OCI-LY7 (cell line): ENCODE measurements around the gene TECPR2. TPM values are rescaled to one million over a fixed set of nuclear protein-coding genes. Genes with fewer than 3 reads are reported as not detected.

ENCODE experiments used
- BruUV-seq: library from RNA; stranded (reverse); fragments of 400-500 nt; replicated peaks from 2 replicates; lab custom pipeline; 2021; lab: Mats Ljungman, UMichigan
- CTCF ChIA-PET: fragments of 300-600 bp; sonication (Branson Sonifier 250); formaldehyde crosslinking; loops from one replicate; lab custom pipeline; 2022; ENCODE audit warnings: antibody characterized with exemption; ENCODE audit not compliant: unreplicated experiment; lab: Charles Lee
- POLR2A ChIA-PET: fragments of 300-600 bp; sonication (Branson Sonifier 250); formaldehyde crosslinking; loops from one replicate; lab custom pipeline; 2022; ENCODE audit warnings: antibody characterized with exemption; lab: Charles Lee
- DNase-seq: peaks from one replicate; pipeline ENCODE4 v3.0.0-alpha.2; 2015; ENCODE audit warnings: low spot score
- H2AFZ ChIP-seq: fragments of 200-600 bp; sonication (generic), shearing (Covaris generic); 2 replicates; pipeline ENCODE4 v1.6.1; 2014; ENCODE audit warnings: mild to moderate bottlenecking, antibody characterized with exemption, low read length, moderate library complexity
- H3K27ac ChIP-seq: fragments of 200-600 bp; sonication (generic); 2 replicates; pipeline ENCODE4 v1.5.1; 2014; ENCODE audit warnings: mixed run types, low read depth, mild to moderate bottlenecking, moderate library complexity, low read length, inconsistent platforms; ENCODE audit not compliant: poor library complexity, severe bottlenecking
- H3K36me3 ChIP-seq: fragments of 200-600 bp; sonication (generic); 2 replicates; pipeline ENCODE4 v1.6.1; 2014; ENCODE audit warnings: mild to moderate bottlenecking, antibody characterized with exemption, low read length, moderate library complexity, mixed read lengths; ENCODE audit not compliant: insufficient read depth
- H3K4me1 ChIP-seq: fragments of 200-600 bp; sonication (generic); 2 replicates; pipeline ENCODE4 v1.5.1; 2014; ENCODE audit warnings: mild to moderate bottlenecking, low read length; ENCODE audit not compliant: insufficient read depth, poor library complexity, severe bottlenecking
- H3K4me2 ChIP-seq: fragments of 200-600 bp; sonication (generic); 2 replicates; pipeline ENCODE4 v1.6.1; 2014; ENCODE audit warnings: mild to moderate bottlenecking, low read length
- H3K4me3 ChIP-seq: fragments of 200-600 bp; sonication (generic); 2 replicates; pipeline ENCODE4 v1.5.1; 2014; ENCODE audit warnings: mild to moderate bottlenecking, low read depth, low read length; ENCODE audit not compliant: poor library complexity, severe bottlenecking
- H3K79me2 ChIP-seq: fragments of 200-600 bp; sonication (generic); 2 replicates; pipeline ENCODE4 v1.6.1; 2016; ENCODE audit warnings: low read depth, mild to moderate bottlenecking, low read length, moderate library complexity, mixed read lengths; ENCODE audit not compliant: insufficient read depth
- H3K9me2 ChIP-seq: fragments of 200-600 bp; sonication (generic); 2 replicates; pipeline ENCODE4 v1.6.1; 2016; ENCODE audit warnings: mild to moderate bottlenecking, low read length, mixed read lengths; ENCODE audit not compliant: insufficient read depth
- H3K9me3 ChIP-seq: fragments of 200-600 bp; sonication (generic); 2 replicates; pipeline ENCODE4 v1.6.1; 2014; ENCODE audit warnings: mild to moderate bottlenecking, mixed run types, low read length, mixed read lengths
- H4K20me1 ChIP-seq: fragments of 200-600 bp; sonication (generic); 2 replicates; pipeline ENCODE4 v1.6.1; 2014; ENCODE audit warnings: mild to moderate bottlenecking, antibody characterized with exemption, low read length, moderate library complexity, mixed read lengths; ENCODE audit not compliant: insufficient read depth
- EZH2phosphoT487 ChIP-seq: fragments of 200-600 bp; sonication (generic); IDR thresholded peaks from 2 replicates; pipeline ENCODE4 v1.6.1; 2018; ENCODE audit warnings: low read depth, borderline replicate concordance, mild to moderate bottlenecking, mixed run types, antibody characterized with exemption, low read length, moderate library complexity, mixed read lengths
- intact Hi-C: fragments of 100-400 bp; cut with micrococcal nuclease; formaldehyde crosslinking; loops from one replicate; pipeline ENCODE4 v1.10.0; 2022; ENCODE audit not compliant: unreplicated experiment
- total RNA-seq, 2 experiments: library from RNA; depleted of rRNA in 1 of 2; stranded (reverse); fragments of >200 nt in 1 of 2; shearing (Covaris generic) in 1 of 2; gene quantifications; 2 replicates each; pipeline ENCODE4 v1.2.3, GENCODE V29; 2014 to 2022
- TF ChIP-seq, protein P1 (sequence below): fragments of 200-600 bp; sonication (generic); conservative IDR thresholded peaks from 2 replicates; pipeline ENCODE4 v1.5.1; 2014; ENCODE audit warnings: mild to moderate bottlenecking, antibody characterized with exemption, low read length, moderate library complexity, mixed read lengths

Gene TECPR2
- total RNA-seq, 2 experiments from 2014 or later, result 5.3 to 12.7 TPM

DNA sequence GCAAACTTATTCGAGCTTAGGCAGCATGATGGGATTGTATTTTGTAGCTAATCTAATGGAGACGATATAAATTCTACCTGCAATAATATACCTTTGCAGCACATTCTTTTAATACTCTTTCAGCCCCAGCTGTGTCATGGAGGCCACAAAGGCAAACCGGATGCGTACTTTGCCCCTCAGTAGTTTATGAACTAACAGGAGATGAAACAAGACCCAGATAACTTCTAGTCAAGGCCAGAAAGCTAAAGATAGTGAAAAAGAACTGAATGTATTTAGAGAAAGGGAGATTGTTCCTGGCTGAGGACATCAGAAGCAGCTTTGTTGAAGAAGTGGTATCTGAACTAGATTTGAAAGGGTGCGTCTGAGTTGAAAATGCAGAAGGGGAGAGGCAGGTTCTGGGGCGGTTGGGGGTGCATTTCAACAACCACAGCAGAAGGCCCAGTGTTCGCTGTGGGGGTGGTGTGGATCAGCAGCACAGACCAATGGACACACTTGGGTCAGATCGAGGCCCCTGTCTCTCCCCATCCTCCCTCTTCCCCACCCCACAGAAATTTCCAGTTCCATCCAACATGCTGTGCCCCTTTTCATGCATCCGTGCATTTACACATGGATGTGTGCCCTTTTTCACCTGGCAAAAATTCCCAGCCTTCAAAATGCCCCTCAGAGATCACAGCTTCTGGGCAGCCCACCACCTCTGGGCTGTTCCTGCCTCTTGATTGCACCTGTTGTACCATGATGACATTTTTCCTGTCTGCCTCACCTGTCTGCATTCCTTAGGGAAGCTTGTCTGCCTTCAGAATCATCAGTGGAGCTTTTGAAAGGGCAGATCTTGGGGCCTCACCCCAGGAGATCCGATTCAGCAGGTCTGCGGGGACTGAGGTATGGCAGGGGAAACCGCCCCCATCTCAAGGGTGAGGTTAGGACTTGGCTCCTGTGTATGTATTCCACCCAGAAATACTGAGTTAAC is 41.0 kb upstream of the TECPR2 start:
- Histone ChIP-seq H3K36me3 (peaks cover 28% of the 10 kb centered on the region; the same call in 1 of the 2 replicates), H3K4me2 (no peak overlapping the region; the same call in 1 of the 2 replicates), H2AFZ (no peak overlapping the region), H3K4me1 (peaks cover 37% of the 10 kb centered on the region), H3K27ac (no peak overlapping the region), H3K9me3 (no peaks in the 10 kb centered on the region), H3K9me2 (no peaks in the 10 kb centered on the region), H4K20me1 (no peaks in the 10 kb centered on the region), H3K4me3 (no peak overlapping the region), H3K79me2 (peaks cover 10% of the 10 kb centered on the region; the same call in 1 of the 2 replicates)
- TF ChIP-seq, protein P1, sequence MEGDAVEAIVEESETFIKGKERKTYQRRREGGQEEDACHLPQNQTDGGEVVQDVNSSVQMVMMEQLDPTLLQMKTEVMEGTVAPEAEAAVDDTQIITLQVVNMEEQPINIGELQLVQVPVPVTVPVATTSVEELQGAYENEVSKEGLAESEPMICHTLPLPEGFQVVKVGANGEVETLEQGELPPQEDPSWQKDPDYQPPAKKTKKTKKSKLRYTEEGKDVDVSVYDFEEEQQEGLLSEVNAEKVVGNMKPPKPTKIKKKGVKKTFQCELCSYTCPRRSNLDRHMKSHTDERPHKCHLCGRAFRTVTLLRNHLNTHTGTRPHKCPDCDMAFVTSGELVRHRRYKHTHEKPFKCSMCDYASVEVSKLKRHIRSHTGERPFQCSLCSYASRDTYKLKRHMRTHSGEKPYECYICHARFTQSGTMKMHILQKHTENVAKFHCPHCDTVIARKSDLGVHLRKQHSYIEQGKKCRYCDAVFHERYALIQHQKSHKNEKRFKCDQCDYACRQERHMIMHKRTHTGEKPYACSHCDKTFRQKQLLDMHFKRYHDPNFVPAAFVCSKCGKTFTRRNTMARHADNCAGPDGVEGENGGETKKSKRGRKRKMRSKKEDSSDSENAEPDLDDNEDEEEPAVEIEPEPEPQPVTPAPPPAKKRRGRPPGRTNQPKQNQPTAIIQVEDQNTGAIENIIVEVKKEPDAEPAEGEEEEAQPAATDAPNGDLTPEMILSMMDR, result no peak
- TF ChIP-seq EZH2phosphoT487, result no peak
- no TSS peak for BruUV-seq
- DNase-seq, result no peak
- POLR2A ChIA-PET, result interaction anchor here (0.6 kb wide), 2 partner anchors 191 to 380 kb away, joined by 3 to 5 read pairs; no protein-coding TSS in a partner anchor
- intact Hi-C loops, result no loop called here
- CTCF ChIA-PET, result interaction anchor here (0.7 kb wide), 1 partner anchor 49 kb away, joined by 3 read pairs; no protein-coding TSS in a partner anchor

DNA sequence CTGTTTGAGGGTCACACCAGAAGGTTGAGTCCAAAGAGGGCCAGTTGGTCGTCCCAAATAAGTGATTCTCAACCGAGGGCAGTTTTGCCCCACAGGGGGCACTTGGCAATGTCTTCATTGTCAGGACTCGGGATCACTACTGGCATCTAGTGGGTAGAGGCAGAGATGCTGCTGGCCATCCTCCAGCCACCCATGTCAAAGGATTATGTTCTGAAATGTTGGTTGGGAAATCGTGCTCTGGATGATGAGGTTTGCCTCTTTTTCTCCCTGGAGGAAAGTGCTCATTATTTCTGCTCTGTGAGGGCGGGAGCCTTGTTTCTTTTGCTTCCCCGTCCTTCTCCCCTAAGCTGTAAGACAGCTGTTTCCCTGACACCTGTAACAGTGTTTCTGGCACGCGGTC is 39.6 kb upstream of the TECPR2 start:
- peak; percentile 65 for DNase-seq
- intact Hi-C loops, result no loop called here
- Histone ChIP-seq H3K4me2 (no peak overlapping the region), H3K9me2 (no peaks in the 10 kb centered on the region), H3K9me3 (no peaks in the 10 kb centered on the region), H3K79me2 (peaks cover 10% of the 10 kb centered on the region; the same call in 1 of the 2 replicates), H3K36me3 (peaks cover 28% of the 10 kb centered on the region; the same call in 1 of the 2 replicates), H3K27ac (no peak overlapping the region), H3K4me3 (no peak overlapping the region), H4K20me1 (no peaks in the 10 kb centered on the region), H2AFZ (no peak overlapping the region), H3K4me1 (peaks cover 26% of the 10 kb centered on the region)
- TF ChIP-seq, protein P1, result peak; percentile 81
- TF ChIP-seq EZH2phosphoT487, result no peak
- no TSS peak for BruUV-seq
- ChIA-PET POLR2A (interaction anchor here (0.5 to 0.6 kb wide), 3 partner anchors 31 to 265 kb away, joined by 3 to 10 read pairs (median 4); no protein-coding TSS in a partner anchor), CTCF (no interaction called here)
